Brain microvascular endothelial cell (primary cell): ENCODE measurements around the gene SGIP1.
A peak's percentile ranks its signal among the peaks of the same experiment; 100 is the strongest.

Source experiments
- DNase-seq: peaks from one replicate; pipeline ENCODE4 v3.0.0-alpha.2; 2020
- H3K27ac ChIP-seq: fragments of 250-450 bp; sonication (Bioruptor Pico); 2 replicates; pipeline ENCODE4 v1.5.1; 2020; ENCODE audit warnings: mild to moderate bottlenecking, moderate library complexity
- H3K27me3 ChIP-seq: fragments of 250-450 bp; sonication (Bioruptor Pico); replicated peaks from 2 replicates; pipeline ENCODE4 v1.5.1; 2020; ENCODE audit warnings: mild to moderate bottlenecking
- H3K36me3 ChIP-seq: fragments of 250-450 bp; sonication (Bioruptor Pico); replicated peaks from 2 replicates; pipeline ENCODE4 v1.5.1; 2020; ENCODE audit warnings: mild to moderate bottlenecking
- H3K4me3 ChIP-seq: 2 replicates; pipeline ENCODE4 v1.5.1; 2011; ENCODE audit warnings: low read depth, mild to moderate bottlenecking, control low read depth, low read length, moderate library complexity
- in situ Hi-C: cut with HindIII; loops from 2 replicates; pipeline ENCODE4 v1.10.0; 2017; ENCODE audit warnings: low sequenced_read_pairs, low pct_ligation_motif_present
- TF ChIP-seq, protein P1 (sequence below): IDR thresholded peaks from 2 replicates; pipeline ENCODE4 v1.5.1; 2011; ENCODE audit warnings: low read depth, mild to moderate bottlenecking, moderate library complexity, low read length, control low read depth, inconsistent platforms; ENCODE audit errors: missing control alignments

SGIP1 gene

DNA sequence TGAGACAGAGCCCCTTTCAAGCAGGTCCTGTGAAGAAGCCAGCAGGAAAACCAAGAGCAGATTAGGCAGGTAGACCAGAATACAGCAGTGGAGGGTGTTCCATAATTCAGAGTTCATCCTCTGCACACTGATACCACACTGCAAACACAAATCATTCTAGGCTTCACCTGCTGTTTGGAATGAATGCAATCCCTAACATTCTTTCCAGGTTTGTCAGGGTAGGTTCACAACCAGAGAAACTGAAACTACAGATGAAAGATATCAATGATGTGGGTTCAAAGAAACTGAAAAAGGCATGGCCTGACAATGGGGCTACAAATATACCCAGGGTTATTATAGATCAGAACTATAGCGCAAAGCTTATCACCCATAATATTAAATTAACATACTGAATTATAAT, 8.9 kb upstream of the SGIP1 start:
- H3K4me3 ChIP-seq: no peak overlapping the region
- in situ Hi-C loops: no loop called here
- H3K27ac ChIP-seq: no peak overlapping the region
- H3K36me3 ChIP-seq: no peaks in the 10 kb centered on the region
- TF ChIP-seq, protein P1, sequence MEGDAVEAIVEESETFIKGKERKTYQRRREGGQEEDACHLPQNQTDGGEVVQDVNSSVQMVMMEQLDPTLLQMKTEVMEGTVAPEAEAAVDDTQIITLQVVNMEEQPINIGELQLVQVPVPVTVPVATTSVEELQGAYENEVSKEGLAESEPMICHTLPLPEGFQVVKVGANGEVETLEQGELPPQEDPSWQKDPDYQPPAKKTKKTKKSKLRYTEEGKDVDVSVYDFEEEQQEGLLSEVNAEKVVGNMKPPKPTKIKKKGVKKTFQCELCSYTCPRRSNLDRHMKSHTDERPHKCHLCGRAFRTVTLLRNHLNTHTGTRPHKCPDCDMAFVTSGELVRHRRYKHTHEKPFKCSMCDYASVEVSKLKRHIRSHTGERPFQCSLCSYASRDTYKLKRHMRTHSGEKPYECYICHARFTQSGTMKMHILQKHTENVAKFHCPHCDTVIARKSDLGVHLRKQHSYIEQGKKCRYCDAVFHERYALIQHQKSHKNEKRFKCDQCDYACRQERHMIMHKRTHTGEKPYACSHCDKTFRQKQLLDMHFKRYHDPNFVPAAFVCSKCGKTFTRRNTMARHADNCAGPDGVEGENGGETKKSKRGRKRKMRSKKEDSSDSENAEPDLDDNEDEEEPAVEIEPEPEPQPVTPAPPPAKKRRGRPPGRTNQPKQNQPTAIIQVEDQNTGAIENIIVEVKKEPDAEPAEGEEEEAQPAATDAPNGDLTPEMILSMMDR: no peak
- H3K27me3 ChIP-seq: no peaks in the 10 kb centered on the region
- no peak for DNase-seq

DNA sequence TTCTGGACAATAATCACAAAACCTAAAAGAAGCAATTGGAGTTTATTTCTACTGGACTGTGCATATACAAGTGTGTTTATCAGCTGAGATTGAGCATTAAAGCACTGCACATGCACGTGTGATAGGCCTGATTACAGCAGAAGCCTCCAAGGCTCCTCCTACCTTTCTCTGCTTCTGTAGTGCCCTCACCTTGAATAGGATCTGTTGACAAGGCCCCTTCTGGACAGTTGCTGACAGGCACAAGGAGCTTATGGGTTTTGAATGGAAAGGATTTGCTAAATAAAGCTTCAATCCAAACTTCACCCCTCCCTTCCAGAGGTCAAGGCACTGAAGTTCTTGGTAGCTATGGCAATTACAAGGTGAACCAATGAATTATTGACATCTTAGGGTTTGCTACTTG, 7.9 kb upstream of the SGIP1 start:
- H3K27me3 ChIP-seq: no peaks in the 10 kb centered on the region
- in situ Hi-C loops: no loop called here
- DNase-seq: no peak
- H3K4me3 ChIP-seq: no peak overlapping the region
- H3K27ac ChIP-seq: no peak overlapping the region
- no peaks in the 10 kb centered on the region for H3K36me3 ChIP-seq
- TF ChIP-seq, protein P1: no peak

DNA sequence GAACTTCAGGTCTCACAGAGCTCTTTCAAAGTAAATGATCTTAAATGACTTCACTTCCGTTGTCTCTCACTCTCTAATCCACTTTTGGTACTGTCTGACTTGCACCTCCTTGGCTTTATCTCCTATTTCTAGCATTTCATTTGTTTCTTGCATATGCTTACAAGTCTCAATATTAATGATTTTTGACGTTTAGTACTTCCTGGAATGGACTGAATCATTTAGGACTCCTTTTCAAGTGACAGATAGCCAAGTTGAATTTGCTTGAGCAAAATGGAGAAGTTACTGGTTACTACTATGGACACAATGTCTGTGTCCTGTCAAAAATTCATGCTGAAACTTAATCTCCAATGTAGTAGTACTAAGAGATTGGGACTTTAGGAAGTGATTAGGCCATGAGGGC, 7.0 kb upstream of the SGIP1 start:
- in situ Hi-C loops: no loop called here
- no peak for DNase-seq
- TF ChIP-seq, protein P1: no peak
- Histone ChIP-seq H3K27me3 (no peaks in the 10 kb centered on the region), H3K4me3 (no peak overlapping the region), H3K36me3 (no peaks in the 10 kb centered on the region), H3K27ac (peak overlapping the region; percentile 43)

DNA sequence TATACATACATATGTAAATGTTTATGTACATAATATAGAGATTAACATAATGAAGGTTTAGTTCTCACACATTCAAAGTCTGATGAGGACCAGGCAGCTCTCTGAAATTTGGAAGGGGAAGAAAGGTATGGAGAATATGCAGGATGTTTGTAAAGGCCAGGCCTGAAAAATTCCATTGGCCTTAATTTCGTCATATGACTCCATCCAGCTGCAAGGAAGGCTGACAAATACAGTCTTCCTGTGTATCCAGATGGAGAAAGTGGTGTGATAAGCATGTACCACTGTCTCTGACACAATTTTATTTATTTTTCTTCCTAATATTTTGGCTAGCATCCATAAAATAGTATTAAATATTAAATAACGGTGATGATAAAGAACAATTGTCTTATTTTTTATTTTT, 6.3 kb upstream of the SGIP1 start:
- peak; percentile 76 for DNase-seq
- no peak overlapping the region for H3K4me3 ChIP-seq
- in situ Hi-C loops: no loop called here
- TF ChIP-seq, protein P1: no peak
- H3K27ac ChIP-seq: peak overlapping the region; percentile 43
- no peaks in the 10 kb centered on the region for H3K27me3 ChIP-seq
- no peaks in the 10 kb centered on the region for H3K36me3 ChIP-seq

DNA sequence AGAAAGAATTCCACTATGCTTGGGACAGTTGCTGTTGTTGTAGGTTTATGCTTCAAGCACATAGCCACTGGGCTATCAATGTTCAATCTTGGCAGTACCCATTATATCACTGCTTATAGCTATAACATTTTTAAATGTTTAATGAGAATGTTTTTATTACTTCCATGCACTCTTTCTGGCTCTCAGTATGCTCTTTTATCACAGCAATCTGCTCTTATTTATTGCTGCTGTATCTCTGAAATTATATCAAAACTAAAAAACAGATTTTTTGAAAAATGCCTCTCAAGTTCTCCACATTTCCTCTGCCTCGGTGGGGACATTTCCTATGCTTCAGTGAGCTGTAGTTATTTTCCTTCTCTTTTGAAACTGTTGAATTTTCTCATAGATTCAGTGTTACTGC, 5.4 kb upstream of the SGIP1 start:
- no peak for DNase-seq
- no peaks in the 10 kb centered on the region for H3K36me3 ChIP-seq
- in situ Hi-C loops: no loop called here
- TF ChIP-seq, protein P1: no peak
- no peak overlapping the region for H3K4me3 ChIP-seq
- peak overlapping the region; percentile 30 for H3K27ac ChIP-seq
- H3K27me3 ChIP-seq: no peaks in the 10 kb centered on the region

DNA sequence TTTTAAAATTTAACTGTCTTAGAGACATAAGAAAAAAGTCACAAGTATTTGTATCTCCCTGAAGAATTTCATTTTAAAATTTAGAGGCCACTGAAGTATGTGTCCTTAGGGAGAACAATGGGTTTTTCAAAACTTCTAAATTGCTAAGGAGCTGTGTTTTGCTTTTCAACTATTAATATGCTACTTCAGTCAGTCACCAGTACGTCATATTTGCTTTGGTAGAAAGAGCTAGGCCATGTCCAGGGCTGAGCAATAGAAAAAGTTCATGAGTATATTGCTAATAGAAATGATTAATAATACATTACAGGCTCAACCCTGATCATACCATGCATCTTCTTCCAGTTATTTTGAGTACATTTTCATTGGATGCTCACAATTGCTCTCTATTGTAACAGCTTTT, 1.7 kb upstream of the SGIP1 start:
- TF ChIP-seq, protein P1: no peak
- DNase-seq: no peak
- Histone ChIP-seq H3K27ac (peak overlapping the region; percentile 97), H3K27me3 (no peaks in the 10 kb centered on the region), H3K36me3 (no peaks in the 10 kb centered on the region), H3K4me3 (peak overlapping the region; percentile 69)
- in situ Hi-C loops: no loop called here
